HFFc6 (cell line): ENCODE data around the gene CCDC97. TPM values are rescaled to one million over a fixed set of nuclear protein-coding genes. Genes with fewer than 3 reads are reported as not detected.

ENCODE experiments used
- DNase-seq: peaks from one replicate; pipeline ENCODE4 v3.0.0-alpha.2; 2018
- H3K27ac Mint-ChIP-seq: 2 replicates; pipeline ENCODE4 v1.8.0; 2020; ENCODE audit warnings: mild to moderate bottlenecking, mixed read lengths
- H3K27me3 Mint-ChIP-seq: 2 replicates; pipeline ENCODE4 v1.8.0; 2021; ENCODE audit warnings: mild to moderate bottlenecking, moderate library complexity, mixed read lengths; ENCODE audit not compliant: insufficient read depth
- H3K36me3 Mint-ChIP-seq: 2 replicates; pipeline ENCODE4 v1.8.0; 2021; ENCODE audit warnings: low read depth, mixed read lengths
- H3K4me1 Mint-ChIP-seq: 2 replicates; pipeline ENCODE4 v1.8.0; 2020; ENCODE audit warnings: low read depth, mixed read lengths
- H3K4me3 Mint-ChIP-seq: 2 replicates; pipeline ENCODE4 v1.8.0; 2020; ENCODE audit warnings: mild to moderate bottlenecking, moderate library complexity, mixed read lengths
- H3K9me3 Mint-ChIP-seq: 2 replicates; pipeline ENCODE4 v1.8.0; 2020; ENCODE audit warnings: mild to moderate bottlenecking, mixed read lengths
- CTCF ChIP-seq: fragments of 200-600 bp; sonication (generic); IDR thresholded peaks from 2 replicates; pipeline ENCODE4 v1.5.0; 2021; ENCODE audit warnings: antibody characterized with exemption, mild to moderate bottlenecking
- total RNA-seq, 6 experiments: library from RNA; stranded (reverse); fragmentation: NEBNext Ultra II Directional; extraction: Animal tissue kit (Norgen Biotek cat#: 25700); gene quantifications; 2 replicates in 1 of 6; 3 replicates in 5 of 6; pipeline ENCODE4 v1.2.3, GENCODE V29; 2021

CCDC97 gene
- total RNA-seq, 6 experiments from 2014 or later: 15.4 to 19.1 (median 16.8) TPM

GRCh38 chr19:41354343-41354953, 44.5 kb downstream of the CCDC97 start:
- Mint-ChIP-seq H3K4me1 (peaks cover 22% of the 10 kb centered on the region), H3K27me3 (no peaks in the 10 kb centered on the region), H3K4me3 (peak overlapping the region; percentile 83), H3K9me3 (no peaks in the 10 kb centered on the region), H3K27ac (peak overlapping the region; percentile 77), H3K36me3 (no peaks in the 10 kb centered on the region)
- DNase-seq: no peak
- peak; percentile 46 for TF ChIP-seq CTCF

GRCh38 chr19:41355035-41355434, 45.1 kb downstream of the CCDC97 start:
- H3K27ac Mint-ChIP-seq: no peak overlapping the region
- DNase-seq: no peak
- TF ChIP-seq CTCF: no peak
- no peak overlapping the region for H3K4me3 Mint-ChIP-seq
- H3K27me3 Mint-ChIP-seq: no peaks in the 10 kb centered on the region
- H3K36me3 Mint-ChIP-seq: no peaks in the 10 kb centered on the region
- peaks cover 17% of the 10 kb centered on the region for H3K4me1 Mint-ChIP-seq
- H3K9me3 Mint-ChIP-seq: no peaks in the 10 kb centered on the region

GRCh38 chr19:41355802-41356201, 45.8 kb downstream of the CCDC97 start:
- H3K27ac Mint-ChIP-seq: no peak overlapping the region
- H3K9me3 Mint-ChIP-seq: no peaks in the 10 kb centered on the region
- no peak for DNase-seq
- H3K4me1 Mint-ChIP-seq: peaks cover 10% of the 10 kb centered on the region
- H3K4me3 Mint-ChIP-seq: no peak overlapping the region
- H3K36me3 Mint-ChIP-seq: no peaks in the 10 kb centered on the region
- H3K27me3 Mint-ChIP-seq: no peaks in the 10 kb centered on the region
- no peak for TF ChIP-seq CTCF

GRCh38 chr19:41356984-41357739, 47.2 kb downstream of the CCDC97 start:
- no peaks in the 10 kb centered on the region for H3K9me3 Mint-ChIP-seq
- no peak for DNase-seq
- TF ChIP-seq CTCF: no peak
- peaks cover 6% of the 10 kb centered on the region for H3K4me1 Mint-ChIP-seq
- no peaks in the 10 kb centered on the region for H3K27me3 Mint-ChIP-seq
- H3K36me3 Mint-ChIP-seq: no peaks in the 10 kb centered on the region
- no peak overlapping the region for H3K27ac Mint-ChIP-seq
- no peak overlapping the region for H3K4me3 Mint-ChIP-seq

GRCh38 chr19:41357746-41358145, 47.8 kb downstream of the CCDC97 start:
- peaks cover 10% of the 10 kb centered on the region for H3K4me1 Mint-ChIP-seq
- no peaks in the 10 kb centered on the region for H3K27me3 Mint-ChIP-seq
- no peaks in the 10 kb centered on the region for H3K9me3 Mint-ChIP-seq
- H3K4me3 Mint-ChIP-seq: no peak overlapping the region
- H3K36me3 Mint-ChIP-seq: no peaks in the 10 kb centered on the region
- DNase-seq: no peak
- no peak for TF ChIP-seq CTCF
- H3K27ac Mint-ChIP-seq: no peak overlapping the region
